GM21381 (cell line): ENCODE results near the gene MT1H.
"Not testable (repeated sequence)": the region's sequence is repeated elsewhere in the genome, so short reads cannot be mapped to it uniquely, and the experiment has no call there.

Experiments used
- ATAC-seq: cut with Tn5 transposase; IDR thresholded peaks from one replicate; pipeline ENCODE4 v1.9.1; 2021; ENCODE audit warnings: mild to moderate bottlenecking, moderate library complexity; ENCODE audit not compliant: unreplicated experiment

Gene MT1H

DNA sequence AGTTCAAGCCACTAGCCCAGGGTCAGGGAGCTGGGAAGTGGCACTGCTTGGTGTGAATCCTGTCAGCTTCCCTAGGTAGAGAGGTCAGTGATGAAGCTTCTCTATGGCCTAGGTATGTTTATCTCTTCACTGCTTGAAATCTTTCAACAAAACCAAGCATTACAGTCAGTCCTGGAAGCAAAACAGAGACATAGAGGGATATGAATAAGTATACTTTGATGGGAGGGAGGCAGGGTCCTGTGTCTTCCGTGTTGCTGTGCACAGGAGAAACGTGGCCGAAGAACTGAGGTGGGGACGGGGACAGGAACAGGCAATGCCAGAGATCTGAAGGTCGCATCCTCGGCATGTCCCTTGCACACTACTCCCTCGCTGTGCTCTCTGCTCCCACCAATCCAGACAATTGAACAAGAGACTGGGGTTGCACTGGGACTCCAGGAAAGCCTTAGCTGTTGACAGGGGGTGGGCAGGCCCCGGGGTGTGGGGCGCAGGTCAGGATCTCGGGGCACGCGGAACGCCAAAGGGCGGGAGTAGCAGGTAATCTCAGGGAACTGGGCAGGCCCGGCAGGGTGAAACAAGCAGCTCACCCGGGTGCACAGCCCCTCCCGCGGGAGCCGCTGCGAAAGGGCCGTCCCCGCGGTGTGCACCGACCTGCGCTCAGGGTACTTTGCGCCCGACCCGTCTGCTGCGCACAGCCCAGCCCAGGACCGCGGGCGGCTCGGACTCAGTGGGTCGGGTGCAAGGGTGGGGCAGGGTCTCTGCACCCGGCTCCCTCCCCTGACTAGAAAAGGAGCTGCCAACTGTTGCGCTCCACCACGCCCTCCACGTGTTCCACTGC, at the start of gene MT1H:
Gene MT1H, plus strand, starts transcription at position 810 of the 835 bp plus-strand sequence. CDS start 71 bp downstream, outside the sequence.
- ATAC-seq: no peak

DNA sequence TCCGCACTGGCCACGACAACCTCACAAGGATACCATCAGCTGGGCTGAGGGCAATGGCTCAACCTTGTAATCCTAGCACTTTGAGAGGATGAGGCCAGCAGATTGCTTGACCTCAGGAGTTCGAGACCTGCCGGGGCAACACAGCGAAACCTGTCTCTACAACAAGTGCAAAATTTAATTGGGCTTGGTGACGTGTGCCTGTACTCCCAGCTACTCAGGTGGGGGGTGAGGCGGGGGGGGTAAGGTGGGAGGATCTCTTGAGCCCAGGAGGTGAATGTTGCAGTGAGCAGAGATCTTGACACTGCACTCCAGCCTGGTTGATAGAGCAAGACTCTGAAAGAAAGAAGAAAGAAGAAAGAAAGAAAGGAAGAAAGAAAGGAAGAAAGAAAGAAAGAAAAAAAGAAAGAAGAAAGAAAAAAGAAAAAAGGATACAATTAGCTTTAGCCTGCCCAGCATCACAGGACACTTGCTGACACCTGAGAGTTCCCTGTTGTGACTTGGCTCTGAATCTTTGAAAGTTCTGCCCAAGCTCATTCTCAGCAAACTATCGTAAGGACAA, 49.2 kb upstream of the MT1H start:
- ATAC-seq: no peak

DNA sequence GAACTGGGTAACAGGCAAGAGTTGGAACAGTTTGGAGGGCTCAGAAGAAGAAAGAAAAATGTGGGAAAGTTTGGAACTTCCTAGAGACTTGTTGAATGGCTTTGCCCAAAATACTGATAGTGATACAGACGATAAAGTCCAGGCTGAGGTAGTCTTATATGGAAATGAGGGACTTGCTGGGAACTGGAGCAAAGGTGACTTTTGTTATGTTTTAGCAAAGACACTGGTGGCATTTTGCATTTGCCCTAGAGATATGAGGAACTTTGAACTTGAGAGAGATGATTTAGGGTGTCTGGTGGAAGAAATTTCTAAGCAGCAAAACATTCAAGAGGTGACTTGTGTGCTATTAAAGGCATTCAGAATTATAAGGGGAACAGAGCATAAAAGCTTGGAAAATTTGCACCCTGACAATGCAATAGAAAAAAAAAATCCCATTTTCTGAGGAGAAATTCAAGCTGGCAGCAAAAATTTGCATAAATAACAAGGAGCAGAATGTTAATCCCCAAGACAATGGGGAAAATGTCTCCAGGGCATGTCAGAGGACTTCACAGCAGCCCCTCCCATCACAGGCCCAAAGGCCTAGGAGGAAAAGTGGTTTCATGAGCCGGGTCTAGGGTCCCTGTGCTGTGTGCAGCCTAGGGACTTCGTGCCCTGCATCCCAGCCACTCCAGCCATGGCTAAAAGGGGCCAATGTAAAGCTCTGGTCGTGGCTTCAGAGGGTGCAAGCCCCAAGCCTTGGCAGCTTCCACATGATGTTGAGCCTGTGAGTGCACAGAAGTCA, 47.8 kb upstream of the MT1H start:
- ATAC-seq: not testable (repeated sequence)

DNA sequence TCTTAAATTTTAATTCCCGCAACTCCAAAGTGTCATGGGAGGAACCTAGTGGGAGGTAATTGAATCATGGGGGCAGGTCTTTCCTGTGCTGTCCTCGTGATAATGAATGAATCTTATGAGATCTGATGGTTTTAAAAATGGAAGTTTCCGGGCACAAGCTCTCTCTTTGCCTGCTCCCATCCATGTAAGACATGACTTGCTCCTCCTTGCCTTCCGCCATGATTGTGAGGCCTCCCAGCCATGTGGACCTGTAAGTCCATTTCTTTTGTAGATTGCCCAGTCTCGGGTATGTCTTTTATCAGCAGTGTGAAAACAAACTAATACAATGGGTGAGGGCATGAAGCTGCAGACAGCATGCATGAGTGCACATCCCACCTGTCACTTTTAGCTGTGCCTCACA, 46.4 kb upstream of the MT1H start:
- not testable (repeated sequence) for ATAC-seq

DNA sequence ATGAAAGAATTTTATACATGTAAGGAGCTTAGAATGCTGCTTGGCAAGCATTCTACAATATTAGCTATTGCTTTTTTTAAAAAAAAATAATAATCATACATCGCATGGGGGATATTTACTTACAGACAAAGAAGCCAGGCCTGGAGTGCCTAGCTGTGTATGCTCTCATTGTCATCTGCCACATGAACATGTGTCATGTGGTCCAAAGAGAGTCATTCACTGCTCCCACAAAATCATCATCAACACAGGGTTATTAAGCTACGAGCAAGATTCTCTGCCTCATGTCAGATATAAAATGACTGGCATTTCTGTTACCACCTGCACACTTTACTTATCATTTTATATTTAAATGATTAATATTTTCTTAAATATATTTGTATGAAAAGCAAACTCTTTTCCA, 46.0 kb upstream of the MT1H start:
- no peak for ATAC-seq

DNA sequence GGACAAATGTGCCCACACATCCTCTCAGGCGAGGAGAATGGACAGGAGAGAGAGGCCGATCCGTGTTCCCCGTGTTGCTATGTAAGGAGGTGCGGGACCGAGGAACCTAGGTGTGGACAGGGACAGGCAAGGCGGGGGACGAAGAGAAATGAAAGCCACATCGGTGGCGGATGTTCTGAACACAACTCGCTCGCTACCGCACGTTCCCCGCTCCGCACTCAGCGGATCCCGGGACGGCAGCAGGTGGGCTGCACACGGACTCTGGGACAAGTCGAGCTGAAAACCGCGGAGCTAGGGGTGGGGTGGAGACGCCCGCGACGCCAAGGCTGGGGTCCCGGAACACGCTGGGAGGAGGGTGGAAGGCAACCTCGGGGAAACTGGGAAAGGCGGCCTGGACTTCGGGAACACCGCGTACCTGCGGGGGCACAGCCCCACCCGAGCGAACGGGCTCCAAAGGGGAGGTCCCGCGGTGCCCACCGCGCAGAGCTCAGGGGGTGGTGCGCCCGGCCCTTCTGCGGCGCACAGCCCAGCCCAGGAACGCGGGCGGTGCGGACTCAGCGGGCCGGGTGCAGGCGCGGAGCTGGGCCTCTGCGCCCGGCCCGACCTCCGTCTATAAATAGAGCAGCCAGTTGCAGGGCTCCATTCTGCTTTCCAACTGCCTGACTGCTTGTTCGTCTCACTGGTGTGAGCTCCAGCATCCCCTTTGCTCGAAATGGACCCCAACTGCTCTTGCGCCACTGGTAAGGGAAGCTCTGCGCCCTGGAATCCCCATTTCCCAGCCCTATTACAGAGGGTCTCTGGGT, 44.3 kb upstream of the MT1H start, which contains the start of gene MT1E:
Gene MT1E, plus strand, starts transcription at position 642 of the 803 bp plus-strand sequence. Its CDS starts 71 bp downstream, at position 713.
- ATAC-seq: peak; percentile 53

DNA sequence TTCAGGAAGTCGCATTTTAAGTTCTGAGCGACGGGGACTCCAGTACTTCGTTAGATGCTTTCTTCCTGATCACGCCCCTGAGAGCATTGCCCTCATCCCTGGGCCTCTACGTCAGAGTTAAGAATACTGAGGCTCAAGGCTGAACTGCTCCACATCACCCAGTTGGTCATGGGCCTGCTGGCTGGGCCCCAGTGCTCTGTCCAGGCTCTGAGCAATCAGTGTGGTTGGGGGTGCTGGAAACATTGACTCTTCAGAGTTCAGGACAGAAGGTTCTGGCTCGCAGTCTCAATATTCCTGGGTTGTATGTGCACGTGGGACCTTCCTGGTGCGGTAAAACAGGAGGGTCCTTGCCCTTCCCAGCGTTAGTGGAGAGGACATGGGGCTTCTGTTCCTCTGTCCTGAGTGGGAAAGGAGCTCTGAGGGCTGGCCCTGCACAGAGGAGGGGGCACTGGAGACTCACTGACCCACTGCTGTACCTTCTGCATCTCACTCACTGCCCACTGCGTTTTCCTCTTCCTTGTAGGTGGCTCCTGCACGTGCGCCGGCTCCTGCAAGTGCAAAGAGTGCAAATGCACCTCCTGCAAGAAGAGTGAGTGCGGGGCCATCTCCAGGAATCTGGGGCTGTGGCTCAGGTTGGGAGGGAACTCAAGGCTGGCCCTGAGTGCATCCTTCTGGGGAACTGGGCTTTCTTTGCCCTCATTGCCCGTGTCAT, 43.5 kb upstream of the MT1H start:
- ATAC-seq: peak; percentile 5

DNA sequence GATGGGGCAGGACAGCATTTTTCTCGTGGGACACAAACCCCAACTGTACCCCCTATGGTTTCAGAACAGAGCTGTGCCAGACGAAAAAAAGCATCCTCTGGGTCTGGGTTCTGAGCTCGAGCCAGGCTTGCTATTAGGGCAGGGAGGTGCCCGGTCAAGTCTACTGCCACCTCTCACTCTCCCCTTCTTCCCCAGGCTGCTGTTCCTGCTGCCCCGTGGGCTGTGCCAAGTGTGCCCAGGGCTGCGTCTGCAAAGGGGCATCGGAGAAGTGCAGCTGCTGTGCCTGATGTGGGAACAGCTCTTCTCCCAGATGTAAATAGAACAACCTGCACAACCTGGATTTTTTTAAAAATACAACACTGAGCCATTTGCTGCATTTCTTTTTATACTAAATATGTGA, 42.9 kb upstream of the MT1H start:
- ATAC-seq: no peak

DNA sequence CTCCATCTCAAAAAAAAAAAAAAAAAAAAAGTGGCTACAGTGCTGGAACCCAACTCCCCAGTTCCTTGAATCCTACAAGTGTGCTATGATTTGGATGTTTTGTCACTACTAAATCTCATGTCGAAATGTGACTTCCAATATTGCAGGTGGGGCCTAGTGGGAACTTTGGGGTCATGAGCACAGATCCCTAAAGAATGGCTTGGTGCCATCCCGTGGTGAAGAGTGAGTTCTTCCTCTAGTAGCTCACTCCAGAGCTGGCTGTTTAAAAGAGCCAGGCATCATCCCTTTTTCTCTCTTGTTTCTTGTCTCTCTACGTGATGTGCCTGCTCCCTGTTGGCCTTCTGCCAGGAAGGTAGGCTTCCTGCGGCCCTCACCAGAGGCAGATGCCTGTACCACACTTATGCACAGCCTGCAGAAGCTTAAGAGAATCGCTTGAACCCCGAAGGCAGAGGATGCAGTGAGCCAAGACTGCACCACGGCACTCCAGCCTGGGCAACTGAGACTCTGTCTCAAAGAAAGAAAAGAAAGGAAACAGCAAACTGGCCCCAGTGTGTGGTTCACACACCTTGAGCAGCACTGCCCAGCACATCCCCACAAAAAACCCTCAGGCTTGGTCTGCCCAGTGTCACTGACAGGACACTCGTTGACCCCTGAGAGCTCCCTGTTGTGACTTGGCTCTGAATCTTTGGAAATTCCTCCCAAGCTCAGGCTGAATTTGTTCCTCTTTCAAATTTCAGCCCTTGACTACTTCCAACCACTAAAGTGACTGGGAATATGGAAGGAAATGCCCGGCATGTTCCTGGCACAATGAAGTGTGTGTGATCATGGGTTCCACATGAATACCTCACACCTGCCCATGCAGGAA, 40.9 kb upstream of the MT1H start:
- ATAC-seq: no peak

DNA sequence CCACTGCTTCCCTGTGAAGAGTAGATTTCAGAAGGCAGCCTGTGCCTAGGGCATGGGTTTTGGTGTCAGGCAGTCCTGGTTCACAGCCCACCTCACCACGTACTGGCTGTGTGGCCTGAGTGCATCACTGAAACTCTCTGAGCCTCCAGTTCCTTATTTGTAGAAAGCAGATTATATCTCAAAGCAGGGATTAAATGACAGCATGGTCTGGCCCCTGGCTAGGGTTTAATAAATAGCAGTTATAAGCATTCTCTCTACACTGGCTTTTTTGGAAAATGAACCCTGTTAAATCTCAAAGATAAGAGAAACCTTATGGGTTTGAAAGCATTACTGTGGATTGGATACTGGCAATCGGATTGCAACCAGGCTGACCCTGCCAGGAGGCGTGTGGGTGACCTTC, 40.1 kb upstream of the MT1H start:
- no peak for ATAC-seq

DNA sequence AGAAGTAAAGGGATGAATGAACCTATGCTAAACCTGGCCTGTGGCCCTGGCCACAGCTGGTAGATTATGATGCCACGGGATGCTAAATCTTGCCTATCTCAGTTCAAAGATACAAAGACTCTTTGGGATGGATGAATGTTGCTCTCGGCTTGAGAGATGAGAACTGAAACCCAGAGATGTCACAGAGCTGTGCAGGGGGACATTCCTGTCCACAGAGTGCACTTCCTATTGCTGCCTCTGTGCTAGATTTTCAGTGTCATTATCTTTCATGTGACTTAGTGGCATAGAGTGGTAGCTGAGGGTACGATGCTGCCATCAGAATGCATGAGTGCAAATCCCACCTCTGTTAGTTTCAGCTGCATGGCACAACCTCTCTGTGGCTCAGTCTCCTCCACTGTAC, 39.5 kb upstream of the MT1H start:
- ATAC-seq: peak; percentile 64

DNA sequence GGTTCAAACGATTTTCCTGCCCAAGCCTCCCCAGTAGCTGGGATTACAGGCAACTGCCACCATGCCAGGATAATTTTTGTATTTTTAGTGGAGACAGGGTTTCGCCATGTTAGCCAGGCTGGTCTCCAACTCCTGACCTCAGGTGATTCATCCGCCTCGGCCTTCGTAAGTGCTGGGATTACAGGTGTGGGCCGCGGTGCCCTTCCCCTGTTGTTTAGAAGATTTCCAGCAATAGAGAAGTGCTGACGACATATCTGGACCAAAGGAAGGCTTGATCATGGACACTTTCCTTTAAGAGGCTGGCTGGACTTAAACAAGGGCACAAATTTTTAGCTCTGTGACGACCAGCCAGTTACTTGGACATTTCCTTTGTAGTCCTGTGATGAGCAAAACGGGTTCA, 38.4 kb upstream of the MT1H start:
- ATAC-seq: no peak

DNA sequence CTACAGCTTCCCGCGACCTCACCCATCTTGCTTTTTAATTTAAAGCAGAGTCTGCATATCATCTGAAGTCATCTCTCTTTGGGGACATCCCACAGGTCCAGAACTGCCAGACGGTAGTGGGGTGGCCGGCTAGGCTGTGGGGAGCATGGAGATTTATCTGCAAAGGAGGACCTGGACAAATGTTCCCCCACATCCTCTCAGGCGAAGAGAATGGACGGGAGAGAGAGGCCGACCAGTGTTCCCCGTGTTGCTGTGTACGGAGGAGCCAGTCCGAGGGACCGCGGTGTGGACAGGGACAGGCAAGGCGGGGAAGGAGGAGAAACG, 37.8 kb upstream of the MT1H start:
- no peak for ATAC-seq

DNA sequence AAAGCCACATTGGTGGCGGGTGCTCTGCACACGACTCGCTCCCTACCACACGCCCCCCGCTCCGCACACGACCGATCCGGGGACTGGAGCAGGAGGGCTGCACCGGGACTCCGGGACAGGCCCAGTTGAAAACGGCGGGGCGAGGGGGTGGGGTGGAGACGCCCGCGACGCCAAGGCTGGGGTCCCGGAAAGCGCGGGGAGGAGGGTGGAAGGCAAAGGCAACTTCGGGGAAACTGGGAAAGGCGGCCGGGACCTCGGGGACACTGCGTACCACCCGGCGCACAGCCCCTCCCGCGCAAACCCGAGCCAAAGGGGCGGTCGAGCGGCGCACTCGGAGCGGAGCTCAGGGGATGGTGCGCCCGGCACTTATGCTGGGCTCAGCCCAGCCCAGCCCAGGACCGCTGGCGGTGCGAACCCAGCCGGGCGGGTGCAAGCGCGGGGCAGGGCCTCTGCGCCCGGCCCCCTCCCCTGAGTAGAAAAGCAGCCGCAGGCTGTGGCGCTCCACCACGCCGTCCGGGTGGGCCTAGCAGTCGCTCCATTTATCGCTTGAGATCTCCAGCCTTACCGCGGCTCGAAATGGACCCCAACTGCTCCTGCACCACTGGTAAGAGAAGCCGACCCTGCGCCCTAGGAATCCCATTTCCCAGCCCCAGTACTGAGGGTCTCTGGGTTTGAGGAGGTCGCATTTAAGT, 37.3 kb upstream of the MT1H start, which contains the start of gene MT1M:
Gene MT1M, plus strand, starts transcription at position 504 of the 692 bp plus-strand sequence. Its CDS starts 73 bp downstream, at position 577.
- no peak for ATAC-seq

DNA sequence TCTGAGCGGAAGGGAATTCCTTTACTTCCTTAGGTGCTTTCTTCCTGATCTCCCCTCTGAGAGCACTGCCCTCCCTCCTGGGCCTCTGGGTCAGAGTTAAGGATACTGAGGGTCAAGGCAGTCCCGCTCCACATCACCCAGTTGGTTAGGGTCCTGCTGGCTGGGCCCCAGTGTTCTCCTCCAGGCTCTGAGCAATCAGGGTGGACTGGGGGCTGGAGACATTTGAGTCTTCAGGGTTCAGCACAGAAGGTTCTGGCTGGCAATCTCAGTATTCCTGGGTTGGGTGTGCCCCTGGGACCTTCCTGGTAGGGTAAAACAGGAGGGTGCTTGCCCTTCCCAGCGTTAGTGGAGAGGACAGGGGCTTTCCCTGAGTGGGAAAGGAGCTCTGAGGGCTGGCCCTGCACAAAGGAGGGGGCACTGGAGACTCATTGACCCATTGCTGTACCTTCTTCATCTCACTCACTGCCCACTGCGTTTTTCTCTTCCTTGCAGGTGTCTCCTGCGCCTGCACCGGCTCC, 36.7 kb upstream of the MT1H start:
- no peak for ATAC-seq

DNA sequence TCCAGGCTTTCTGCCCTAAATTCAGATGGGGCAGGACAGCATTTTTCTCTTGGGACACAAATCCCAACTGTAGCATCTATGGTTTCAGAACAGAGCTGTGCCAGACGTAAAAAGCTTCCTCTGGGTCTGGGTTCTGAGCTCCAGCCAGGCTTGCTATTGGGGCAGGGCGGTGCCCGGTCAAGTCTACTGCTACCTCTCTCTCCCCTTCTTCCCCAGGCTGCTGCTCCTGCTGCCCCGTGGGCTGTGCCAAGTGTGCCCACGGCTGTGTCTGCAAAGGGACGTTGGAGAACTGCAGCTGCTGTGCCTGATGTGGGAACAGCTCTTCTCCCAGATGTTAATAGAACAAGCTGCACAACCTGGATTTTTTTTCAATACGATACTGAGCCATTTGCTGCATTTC, 36.1 kb upstream of the MT1H start:
- ATAC-seq: no peak

DNA sequence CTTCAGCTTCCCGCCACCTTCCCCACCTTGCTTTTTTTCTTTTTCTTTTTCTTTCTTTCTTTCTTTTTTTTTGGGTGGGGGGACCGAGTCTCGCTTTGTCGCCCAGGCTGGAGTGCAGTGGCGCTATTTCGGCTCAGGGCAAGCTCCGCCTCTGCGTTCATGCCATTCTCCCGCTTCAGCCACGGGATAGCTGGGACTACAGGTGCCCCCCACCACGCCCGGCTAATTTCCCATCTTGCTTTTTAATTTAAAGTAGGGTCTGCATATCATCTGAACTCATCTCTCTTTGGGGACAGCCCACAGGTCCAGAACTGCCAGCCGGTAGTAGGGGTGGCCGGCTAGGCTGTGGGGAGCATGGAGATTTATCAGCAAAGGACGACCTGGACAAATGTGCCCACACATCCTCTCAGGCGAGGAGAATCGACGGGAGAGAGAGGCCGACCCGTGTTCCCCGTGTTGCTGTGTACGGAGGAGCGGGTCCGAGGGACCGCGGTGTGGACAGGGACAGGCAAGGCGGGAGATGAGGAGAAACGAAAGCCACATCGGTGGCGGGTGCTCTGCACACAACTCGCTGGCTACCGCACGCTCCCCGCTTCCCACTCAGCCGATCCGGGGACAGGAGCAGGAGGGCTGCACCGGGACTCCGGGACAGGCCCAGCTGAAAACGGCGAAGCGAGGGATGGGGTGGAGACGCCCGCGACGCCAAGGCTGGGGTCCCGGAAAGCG, 34.7 kb upstream of the MT1H start:
- ATAC-seq: no peak

DNA sequence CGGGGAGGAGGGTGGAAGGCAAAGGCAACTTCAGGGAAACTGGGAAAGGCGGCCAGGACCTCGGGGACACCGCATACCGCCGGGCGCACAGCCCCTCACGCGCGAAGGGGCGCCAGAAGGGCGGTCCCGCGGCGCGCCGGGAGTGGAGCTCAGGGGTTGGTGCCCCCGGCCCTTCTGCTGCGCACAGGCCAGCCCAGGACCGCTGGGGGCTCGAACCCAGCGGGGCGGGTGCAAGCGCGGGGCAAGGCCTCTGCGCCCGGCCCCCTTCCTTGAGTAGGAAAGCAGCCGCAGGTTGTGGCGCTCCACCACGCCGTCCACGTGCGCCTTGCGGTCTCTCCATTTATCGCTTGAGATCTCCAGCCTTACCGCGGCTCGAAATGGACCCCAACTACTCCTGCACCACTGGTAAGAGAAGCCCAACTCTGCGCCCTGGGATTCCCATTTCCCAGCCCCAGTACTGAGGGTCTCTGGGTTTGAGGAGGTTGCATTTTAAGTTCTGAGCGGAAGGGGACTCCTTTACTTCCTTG, 34.1 kb upstream of the MT1H start:
- ATAC-seq: no peak
